ENCODE data around the gene EPB41L4B. TPM values are rescaled to one million over a fixed set of nuclear protein-coding genes. Genes with fewer than 3 reads are reported as not detected.

EPB41L4B gene
- total and polyA plus RNA-seq, 2 of the 4 experiments (the other 2 are of a cell fraction): 0.36 to 0.54 TPM

- Histone ChIP-seq H3K4me2 (ENCODE audit: low read depth, low read length) (no peak overlapping the region), H3K79me1 (ENCODE audit: low read depth in 1 of 2, low read length in 2 of 2) (no peaks in the 10 kb centered on the region), H4K5ac (ENCODE audit: low read depth, low read length) (no peak overlapping the region), H2BK120ac (ENCODE audit: low read depth, low read length) (no peak overlapping the region), H4K20me1 (ENCODE audit: insufficient read depth, low read length) (no peaks in the 10 kb centered on the region), H2BK15ac (ENCODE audit: low read depth, low read length) (no peak overlapping the region), H3K4ac (ENCODE audit: low read depth, low read length) (no peak overlapping the region), H3K36me3 (ENCODE audit: control insufficient read depth, insufficient read depth, low read length) (no peaks in the 10 kb centered on the region), H3K27me3 (ENCODE audit: control insufficient read depth, insufficient read depth, low read length) (peaks cover 33% of the 10 kb centered on the region), H3K23ac (ENCODE audit: low read depth, low read length) (no peak overlapping the region), H4K8ac (ENCODE audit: low read depth in 2 of 2, low read length in 2 of 2) (no peak overlapping the region), H2BK20ac (ENCODE audit: low read depth, low read length) (no peak overlapping the region), H3K18ac (ENCODE audit: low read depth, low read length) (no peak overlapping the region), H2AK5ac (ENCODE audit: low read depth, low read length) (no peak overlapping the region), H3K4me3 (ENCODE audit: insufficient read depth, low read depth, low read length) (no peak overlapping the region), H3K9me3 (ENCODE audit: control insufficient read depth, insufficient read depth, low read length) (no peaks in the 10 kb centered on the region), H2AFZ (replicated peaks; ENCODE audit: low read length, poor library complexity) (no peak overlapping the region), H2AK9ac (replicated peaks; ENCODE audit: low read depth, low read length, poor library complexity) (no peak overlapping the region), H3K4me1 (ENCODE audit: control insufficient read depth, insufficient read depth, low read length) (no peaks in the 10 kb centered on the region), H3K9ac (ENCODE audit: low read depth, low read length) (no peak overlapping the region), H2BK5ac (ENCODE audit: low read depth, low read length, poor library complexity, severe bottlenecking) (no peak overlapping the region), H4K91ac (ENCODE audit: insufficient read depth, low read depth, low read length) (no peak overlapping the region), H3K27ac (ENCODE audit: insufficient read depth, low read length) (no peak overlapping the region), H3K56ac (ENCODE audit: extremely low read depth, insufficient read depth, low read length) (no peak overlapping the region), H3K9me1 (ENCODE audit: insufficient read depth, low read length) (no peaks in the 10 kb centered on the region), H3K14ac (replicated peaks; ENCODE audit: low read depth, low read length) (no peak overlapping the region)
- CTCF ChIA-PET: no interaction called here
- dilution Hi-C loops (cut with HindIII; ENCODE audit: low sequenced_read_pairs, unreplicated experiment) (no loop called here), intact Hi-C loops (cut with micrococcal nuclease) (no loop called here), in situ Hi-C loops (cut with MboI; ENCODE audit: low sequenced_read_pairs) (no loop called here)
- POLR2A ChIA-PET (ENCODE audit: unreplicated experiment): no interaction called here
- TF ChIP-seq POLR2A (IDR thresholded peaks at IDR 0.05; ENCODE audit: low read depth, low read length) (no peak), MAFK (IDR thresholded peaks at IDR 0.05; ENCODE audit: low read depth, low read length) (no peak), MAZ (IDR thresholded peaks at IDR 0.05; ENCODE audit: borderline replicate concordance, low read depth, low read length) (no peak), NFE2L2 (IDR thresholded peaks at IDR 0.05; ENCODE audit: low read depth, low read length) (no peak), USF2 (IDR thresholded peaks at IDR 0.05; ENCODE audit: low read depth, low read length) (no peak), SMC3 (IDR thresholded peaks at IDR 0.05; ENCODE audit: low read depth, low read length) (no peak), BHLHE40 (IDR thresholded peaks at IDR 0.05; ENCODE audit: low read depth, low read length) (no peak), RAD21 (IDR thresholded peaks at IDR 0.05; ENCODE audit: low read length) (no peak), CEBPB (IDR thresholded peaks at IDR 0.05; ENCODE audit: low read depth, low read length) (no peak), RFX5 (IDR thresholded peaks at IDR 0.05; ENCODE audit: low read depth, low read length) (no peak), MXI1 (IDR thresholded peaks at IDR 0.05; ENCODE audit: borderline replicate concordance, low read depth, low read length) (no peak), CHD1 (IDR thresholded peaks at IDR 0.05; ENCODE audit: low read depth, low read length) (no peak)
- BruUV-seq (replicated peaks): no TSS peak
- no peak for DNase-seq
- no peak for ATAC-seq (ENCODE audit: low read depth)
- no CpG with 5 or more reads among the region's 2 CpGs for WGBS, 2 experiments (ENCODE audit: extremely low coverage in 2 of 2, insufficient read length in 1 of 2)
These were observed 95.2 kb downstream of the EPB41L4B start for GRCh38 chr9:109225629-109226028.

Data from IMR-90 (cell line).